Fibroblast of skin of left quadriceps (primary cell): ENCODE results near the gene BBS7.

ENCODE experiments used
- DNase-seq, 2 experiments: peaks; one replicate each; pipeline ENCODE4 v3.0.0-alpha.2; 2013; ENCODE audit warnings: low read depth in 2 of 2

The BBS7 gene, protein sequence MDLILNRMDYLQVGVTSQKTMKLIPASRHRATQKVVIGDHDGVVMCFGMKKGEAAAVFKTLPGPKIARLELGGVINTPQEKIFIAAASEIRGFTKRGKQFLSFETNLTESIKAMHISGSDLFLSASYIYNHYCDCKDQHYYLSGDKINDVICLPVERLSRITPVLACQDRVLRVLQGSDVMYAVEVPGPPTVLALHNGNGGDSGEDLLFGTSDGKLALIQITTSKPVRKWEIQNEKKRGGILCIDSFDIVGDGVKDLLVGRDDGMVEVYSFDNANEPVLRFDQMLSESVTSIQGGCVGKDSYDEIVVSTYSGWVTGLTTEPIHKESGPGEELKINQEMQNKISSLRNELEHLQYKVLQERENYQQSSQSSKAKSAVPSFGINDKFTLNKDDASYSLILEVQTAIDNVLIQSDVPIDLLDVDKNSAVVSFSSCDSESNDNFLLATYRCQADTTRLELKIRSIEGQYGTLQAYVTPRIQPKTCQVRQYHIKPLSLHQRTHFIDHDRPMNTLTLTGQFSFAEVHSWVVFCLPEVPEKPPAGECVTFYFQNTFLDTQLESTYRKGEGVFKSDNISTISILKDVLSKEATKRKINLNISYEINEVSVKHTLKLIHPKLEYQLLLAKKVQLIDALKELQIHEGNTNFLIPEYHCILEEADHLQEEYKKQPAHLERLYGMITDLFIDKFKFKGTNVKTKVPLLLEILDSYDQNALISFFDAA

DNA sequence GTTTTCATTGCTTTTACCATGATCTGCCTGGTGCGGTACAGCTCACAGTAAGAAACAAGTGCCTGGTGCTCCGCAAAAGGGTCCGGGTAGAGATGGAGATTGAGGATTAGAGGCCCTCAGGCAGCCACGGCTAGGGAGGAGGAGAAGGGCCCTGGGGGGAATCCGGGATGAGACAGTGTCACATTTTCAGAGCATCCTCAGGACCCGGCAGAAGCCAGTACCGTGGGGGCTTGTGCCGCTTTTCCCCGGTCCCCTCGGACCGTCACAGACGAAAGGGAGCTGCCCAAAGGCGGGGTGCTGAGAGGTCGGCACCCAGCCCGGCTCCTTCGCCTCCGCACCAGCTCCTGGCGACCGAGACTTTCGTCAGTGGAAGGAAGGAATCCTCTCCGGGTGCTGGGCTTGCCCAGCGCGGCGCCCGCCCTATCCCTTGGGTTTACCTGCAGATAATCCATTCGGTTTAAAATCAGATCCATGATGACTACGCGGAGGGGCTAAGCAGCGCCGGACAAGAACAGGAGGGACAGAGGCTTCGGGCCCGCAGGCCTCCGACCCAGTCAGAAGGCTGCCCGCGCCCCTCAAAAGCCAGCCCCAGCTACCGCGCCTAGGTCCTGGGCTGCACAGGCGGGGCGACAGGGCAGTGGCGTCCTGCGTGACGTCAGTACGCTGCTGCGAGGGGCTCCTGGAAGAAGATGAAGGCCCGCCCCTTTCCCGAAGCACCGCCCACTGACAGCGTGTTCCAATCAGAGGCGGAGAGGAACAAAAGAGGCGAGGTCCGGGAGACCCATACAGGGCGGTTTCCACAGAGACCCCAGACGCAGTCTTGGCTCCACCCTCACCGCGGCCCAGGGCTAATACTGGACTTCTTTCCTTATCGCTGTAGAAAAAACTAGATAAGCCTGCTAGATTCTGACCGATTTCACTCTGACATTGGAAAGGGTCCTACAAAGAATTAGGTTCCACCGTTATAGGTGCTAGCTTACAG, at the start of gene BBS7:
Gene BBS7 (minus strand): TSS at position 634 of the 982 bp plus-strand sequence. CDS start 161 bp downstream, at position 473.
- peak; percentile 92 to 93 for DNase-seq

DNA sequence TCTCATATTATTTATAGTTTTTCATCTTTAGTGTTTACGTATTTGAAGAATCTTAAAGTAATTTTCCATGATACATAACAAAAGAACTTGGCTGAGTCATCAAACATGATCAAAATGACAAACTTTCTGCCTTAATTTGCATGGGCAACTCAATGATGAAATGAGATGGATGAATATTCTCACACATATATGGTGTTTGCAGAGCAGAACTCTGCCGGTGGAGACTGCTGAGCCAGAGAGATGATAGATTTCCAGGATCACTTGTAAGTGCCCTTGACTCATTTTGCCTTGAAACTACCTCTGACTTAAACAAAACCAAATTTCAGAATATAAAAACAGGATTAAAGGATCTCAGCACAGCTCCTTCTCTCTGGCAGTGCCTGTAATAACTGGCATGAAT, 43.4 kb upstream of the BBS7 start:
- DNase-seq, result peak in 1 of 2 experiments; percentile 8

DNA sequence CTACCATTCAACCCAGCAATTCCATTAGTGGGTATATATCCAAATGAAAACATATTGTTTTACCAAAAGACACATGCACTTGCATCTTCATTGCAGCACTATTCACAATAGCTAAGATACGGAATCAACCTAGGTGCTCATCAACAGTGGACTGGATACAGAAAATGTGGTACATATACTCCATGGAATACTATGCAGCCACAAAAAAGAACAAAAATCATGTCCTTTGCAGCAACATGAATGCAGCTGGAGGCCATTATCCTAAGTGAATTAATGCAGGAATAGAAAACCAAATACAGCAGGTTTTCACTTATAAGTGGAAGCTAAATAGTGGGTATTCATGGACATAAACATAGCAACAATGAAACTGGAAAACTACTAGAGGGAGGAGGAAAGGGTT, 38.1 kb upstream of the BBS7 start:
- DNase-seq, result no peak

DNA sequence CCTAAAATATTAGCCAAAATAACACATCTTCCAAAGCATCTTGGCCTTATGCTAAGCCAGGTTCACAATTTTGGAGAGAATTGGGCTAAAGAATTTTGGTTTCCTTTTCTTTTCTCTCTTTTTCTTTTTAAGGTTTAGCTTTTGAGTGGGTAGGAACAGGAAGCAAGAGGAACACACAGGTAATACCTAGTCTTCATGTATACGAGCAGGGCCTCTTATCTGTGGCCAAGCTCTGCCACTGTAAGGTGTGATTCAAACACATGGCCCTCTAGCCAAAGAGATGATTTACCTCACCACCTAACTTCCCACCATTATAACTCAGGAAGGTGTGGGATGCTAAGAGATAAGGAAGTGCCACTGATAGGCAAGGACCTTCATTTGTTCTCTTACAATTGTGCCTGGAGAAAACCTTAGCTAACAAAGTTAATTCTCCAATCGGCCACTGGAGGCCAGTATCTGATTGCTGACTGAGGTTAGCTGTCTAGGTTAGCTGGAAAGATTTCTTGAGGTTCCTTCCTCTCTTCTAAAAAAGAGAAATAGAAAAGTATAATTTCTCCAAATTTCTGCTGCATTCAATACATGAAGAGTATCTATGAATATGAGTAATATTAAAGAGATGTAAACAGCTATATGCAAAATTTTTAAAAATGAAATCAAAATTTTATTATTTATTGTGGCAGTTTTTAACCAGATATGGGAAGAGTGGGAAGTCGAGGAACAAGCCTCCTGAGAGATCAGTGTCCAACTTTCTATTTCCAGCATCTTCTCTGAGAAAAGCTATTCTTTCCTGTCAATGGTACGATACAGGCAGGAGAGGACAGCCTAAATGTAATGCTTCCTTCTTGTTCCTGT, 30.1 kb upstream of the BBS7 start:
- DNase-seq, result peak in 1 of 2 experiments; percentile 37

DNA sequence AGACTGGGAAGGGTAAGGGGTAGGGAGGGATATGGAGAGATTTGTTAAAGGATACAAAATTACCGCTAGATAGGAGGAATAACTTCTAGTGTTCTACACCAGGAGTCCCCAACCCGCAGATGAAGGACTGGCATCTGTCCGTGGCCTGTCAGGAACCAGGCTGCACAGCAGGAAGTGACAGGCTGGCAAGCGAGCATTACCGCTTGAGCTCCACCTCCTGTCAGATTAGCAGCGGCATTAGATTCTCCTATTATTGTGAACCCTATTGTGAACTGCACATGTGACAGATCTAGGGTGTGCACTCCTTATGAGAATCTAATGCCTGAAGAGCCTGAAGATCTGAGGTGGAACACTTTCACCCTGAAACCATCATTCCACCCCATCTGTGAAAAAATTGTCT, 27.9 kb upstream of the BBS7 start:
- no peak for DNase-seq

DNA sequence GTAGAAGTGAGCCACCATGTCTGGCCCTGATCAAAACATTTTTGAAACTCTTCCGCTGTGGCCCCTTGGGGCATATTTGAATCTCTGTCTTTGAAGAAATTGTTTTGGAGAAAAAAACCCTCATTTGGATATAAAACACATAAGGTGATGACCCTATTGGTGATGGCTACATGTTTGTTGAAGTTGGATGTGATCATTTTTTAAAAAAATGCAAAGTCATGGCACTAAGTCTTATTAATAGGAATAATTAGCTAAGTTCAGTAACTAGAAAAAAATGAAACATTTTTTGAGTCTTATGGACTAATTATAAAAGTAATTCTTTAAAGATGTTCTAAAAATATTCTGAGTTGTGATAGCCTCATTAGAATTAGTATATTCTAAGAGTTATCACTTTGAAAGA, 17.9 kb upstream of the BBS7 start:
- DNase-seq, result no peak

DNA sequence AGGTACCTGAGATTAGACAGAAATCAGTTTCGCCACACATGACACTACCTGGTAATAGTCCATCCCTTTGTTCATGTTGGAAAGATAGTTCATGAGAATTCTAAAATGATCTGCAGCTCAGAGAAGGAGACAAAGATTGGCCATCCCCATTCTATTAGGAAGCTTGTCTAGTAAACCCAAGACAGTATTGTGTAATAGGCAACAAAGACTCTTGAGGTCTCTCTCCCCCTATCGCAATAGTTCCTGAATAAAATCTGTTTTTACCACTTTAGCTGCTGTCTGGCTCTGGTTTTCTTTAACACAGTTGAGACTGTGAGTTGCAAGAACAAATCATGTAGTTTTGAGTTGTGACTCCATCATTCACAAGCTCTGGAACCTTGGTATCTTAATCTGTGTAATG, 14.8 kb upstream of the BBS7 start:
- DNase-seq, result no peak

DNA sequence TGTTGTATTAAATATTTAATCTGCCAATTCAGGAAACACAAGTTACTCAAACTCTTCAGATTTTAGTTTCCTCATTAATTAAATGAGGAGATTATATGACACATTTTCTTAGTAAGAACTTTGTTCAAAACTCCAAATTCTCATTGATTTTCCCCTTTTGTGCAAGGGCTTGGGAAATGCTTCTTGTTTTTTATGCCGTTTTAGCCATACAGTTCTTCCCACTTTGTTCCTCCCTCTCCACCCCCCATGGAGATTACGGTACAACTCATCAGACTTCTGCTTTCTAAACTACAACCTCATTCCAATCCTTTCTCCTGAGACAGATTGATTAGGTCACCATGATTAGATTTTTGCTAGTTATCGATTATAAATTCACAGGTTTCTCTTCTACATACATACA, 10.9 kb upstream of the BBS7 start:
- DNase-seq, result no peak

DNA sequence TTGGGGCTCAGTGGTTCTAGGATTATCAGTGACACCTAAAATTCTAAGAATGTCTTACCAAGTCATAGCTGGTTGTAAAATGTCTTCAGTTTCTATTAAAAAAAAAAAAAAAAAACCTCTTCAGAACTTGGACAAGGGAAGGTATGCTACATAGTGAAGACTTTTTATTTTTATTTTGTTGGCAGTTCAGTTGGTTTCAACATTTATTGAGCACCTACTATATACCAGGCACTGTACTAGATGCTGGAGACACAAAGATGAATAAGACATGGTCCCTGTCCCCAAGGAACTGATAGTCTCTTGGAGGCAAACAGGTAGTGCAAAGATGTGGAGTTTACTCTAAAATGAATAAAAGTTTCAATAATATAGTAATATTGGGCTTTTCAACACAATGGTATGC, 8.9 kb upstream of the BBS7 start:
- DNase-seq, result no peak

DNA sequence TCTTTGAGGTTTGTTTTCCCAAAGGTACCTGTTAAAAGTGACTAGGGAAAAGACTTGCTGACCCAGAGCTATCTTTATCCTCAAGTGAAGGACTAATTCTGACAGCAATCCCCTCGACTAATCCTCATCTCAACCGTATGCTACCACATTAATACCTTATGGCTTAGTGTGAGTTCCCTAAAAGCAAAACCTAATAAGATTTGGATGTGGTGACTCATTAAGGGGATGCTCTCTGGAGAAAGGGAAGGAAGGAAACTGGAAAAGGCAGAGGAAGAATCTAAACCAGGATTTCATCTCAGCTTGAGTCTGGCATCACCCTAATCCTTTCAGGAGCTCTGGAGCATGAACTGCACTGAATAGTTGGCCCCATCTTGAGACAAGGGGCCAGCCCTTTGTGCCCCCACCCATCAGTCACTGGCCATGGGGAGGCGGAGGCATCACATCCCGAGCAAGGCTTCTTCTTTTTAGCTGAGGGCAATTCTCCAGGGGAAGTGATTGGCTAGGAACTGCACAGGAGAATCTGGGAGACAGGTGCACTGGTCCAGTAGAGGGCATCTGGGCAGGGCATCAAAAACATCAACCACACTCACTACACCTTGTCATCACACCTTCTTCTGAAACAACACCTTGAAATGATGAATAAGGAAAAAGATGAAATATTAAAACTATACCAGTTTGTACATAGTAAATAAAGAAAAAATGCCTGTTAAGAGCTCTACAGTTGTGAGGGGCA, 6.9 kb upstream of the BBS7 start:
- DNase-seq, result peak; percentile 20 to 28

DNA sequence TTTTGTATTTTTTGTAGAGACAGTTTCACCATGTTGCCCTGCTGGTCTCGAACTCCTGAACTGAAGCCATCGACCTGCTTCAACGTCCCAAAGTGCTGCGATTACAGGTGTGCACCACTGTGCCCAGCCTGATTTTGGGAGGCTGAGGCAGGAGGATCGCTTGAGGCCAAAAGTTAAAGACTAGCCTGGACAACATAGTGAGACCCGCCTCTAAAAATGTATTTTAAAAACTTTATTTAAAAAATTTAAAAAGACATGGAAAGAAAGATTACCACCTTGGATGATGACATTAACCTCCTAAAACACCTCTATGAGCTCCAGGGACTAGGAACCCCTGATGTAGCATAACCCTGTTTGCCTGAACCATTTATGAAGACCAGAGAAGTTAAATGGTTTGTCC, 5.8 kb upstream of the BBS7 start:
- DNase-seq, result no peak

DNA sequence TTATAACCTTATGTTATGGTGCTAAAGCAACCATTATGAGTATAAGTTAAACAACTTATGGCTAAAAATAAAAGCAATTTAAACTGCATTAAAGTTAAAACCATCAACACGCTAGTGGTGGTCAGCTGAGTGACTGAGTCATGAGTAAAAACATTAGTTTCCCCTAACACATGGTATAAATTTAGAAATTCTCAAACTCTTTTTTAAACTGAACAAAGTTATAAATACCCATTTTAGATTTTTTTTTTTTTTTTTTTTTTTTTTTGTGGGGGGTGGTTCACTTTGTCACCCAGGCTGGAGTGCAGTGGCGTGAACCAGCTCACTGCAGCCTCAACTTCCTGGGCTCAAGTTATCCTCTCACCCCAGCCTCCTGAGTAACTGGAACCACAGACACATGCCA, 5.4 kb upstream of the BBS7 start:
- peak in 1 of 2 experiments; percentile 3 for DNase-seq

DNA sequence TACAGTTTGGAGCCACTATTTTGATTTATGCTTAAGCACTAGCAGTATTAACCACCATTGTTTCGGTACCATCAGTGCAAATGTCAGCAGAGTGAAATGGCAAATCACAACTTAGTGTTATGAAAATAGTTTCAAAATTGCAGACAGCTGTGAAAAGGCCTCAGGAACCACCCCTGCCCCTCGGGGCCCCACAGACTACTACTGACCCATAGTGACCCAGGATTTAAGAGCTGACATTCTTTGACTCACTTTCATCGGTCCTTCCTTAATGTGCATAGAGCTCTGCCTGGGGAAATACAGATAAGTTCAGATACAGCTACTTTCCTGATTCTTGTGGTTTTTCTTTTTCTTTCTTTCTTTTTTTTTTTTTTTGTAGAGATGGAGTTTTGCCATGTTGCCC, 3.3 kb upstream of the BBS7 start:
- DNase-seq, result no peak

DNA sequence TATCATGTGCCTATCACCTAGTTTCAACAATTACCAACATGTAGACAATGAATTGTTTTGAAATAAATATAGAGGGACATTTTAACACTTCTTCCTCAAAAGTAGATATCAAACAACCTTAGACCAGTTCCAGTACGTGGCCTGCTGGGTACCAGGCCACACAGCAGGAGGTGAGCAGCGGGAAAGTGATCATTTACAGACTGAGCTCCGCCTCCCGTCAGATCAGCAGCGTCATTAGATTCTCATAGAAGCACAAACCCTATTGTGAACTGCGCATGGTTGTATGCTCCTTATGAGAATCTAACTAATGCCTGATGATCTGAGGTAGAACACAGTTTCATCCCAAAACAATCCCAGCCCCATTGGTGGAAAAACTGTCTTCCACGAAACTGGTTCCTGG, 6.5 kb downstream of the BBS7 start:
- DNase-seq, result no peak

DNA sequence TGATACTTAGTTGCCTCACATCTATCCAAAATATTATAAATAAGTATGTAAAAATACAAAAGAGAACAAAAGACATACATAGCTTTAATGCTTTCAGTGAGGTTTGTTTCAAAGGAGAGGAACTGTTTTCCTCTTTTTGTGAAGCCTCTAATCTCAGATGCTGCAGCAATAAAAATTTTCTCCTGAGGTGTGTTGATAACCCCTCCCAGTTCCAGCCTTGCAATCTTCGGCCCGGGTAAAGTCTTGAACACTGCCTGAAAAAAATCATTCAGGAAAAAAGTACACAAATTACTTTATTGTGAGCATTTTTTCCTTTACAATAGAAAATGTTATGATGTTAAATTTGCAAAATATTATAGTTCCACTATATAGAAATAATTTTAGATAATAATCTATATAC, 8.8 kb downstream of the BBS7 start:
- no peak for DNase-seq

DNA sequence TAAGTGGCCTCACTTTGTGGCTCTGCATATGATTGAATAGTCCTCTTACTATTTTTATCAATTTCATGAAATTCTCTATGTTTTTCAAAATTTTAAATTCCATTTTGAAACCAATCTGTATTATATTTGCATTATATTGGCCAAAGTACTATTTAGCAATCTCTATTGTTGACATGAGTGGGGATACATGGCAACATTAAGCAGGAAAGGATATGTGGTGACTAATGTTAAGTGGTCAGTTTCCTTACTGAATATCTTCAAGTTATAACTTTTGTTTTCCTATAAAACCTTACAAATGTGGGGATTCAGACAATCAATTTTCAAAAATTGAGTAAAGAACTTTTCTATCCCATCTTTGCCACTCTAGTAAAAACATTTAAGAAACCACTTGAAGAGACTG, 10.2 kb downstream of the BBS7 start:
- DNase-seq, result no peak

DNA sequence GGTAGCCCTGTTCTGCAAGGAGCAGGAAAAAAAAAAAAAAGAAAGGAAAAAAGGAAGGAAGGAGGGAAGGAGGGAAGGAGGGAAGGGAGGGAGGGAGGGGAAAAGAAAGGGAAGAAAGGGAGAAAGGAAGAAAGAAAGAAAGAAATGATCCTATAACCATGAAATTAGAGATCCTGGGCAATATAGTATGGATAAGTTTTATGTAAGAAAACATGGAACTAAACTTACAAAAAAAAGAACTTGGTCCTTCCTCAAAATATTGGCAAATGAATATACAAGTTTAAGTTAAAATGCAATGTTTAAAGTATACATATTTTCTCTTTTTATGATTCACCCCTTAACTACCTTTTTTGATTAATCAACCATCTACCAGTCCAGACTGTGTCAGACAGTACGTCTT, 18.9 kb downstream of the BBS7 start:
- DNase-seq, result no peak

DNA sequence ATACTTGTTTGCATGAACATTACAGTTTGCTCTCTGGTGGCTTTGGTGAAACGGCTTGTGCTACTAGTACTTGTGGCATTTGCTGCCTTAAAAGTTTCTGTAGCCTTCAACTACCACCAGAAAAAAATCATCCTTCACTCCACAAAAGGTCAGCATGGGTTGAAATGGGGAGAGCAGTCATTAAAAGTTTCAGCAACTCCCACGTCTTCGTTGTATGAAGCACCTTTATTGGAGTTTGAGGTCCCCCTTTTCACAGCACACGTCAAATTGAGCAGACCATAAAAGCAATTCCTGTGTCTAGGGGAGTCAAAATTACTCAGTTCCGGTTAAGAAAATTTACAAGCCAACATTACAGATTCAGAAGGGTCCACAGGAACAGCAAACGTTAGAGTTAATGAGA, 23.6 kb downstream of the BBS7 start:
- no peak for DNase-seq

DNA sequence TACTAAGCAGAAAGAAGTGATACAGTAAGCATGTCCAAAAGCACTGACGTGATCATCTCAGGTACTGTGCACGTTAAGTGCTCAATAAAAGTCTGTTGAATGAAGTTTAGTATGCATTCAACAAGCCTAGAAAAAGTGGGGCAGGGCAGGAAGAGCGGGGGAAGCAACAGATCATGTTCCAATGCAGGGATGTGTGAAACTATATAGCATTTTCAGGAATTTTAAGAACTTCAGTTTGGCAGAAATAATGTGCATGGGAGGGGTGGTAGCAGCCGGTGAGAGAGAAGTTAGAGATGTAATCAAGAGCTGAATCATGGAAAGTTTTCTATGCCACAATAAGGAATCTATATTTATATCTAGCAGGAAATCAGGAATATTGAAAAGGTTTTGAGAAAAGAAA, 27.4 kb downstream of the BBS7 start:
- DNase-seq, result no peak

DNA sequence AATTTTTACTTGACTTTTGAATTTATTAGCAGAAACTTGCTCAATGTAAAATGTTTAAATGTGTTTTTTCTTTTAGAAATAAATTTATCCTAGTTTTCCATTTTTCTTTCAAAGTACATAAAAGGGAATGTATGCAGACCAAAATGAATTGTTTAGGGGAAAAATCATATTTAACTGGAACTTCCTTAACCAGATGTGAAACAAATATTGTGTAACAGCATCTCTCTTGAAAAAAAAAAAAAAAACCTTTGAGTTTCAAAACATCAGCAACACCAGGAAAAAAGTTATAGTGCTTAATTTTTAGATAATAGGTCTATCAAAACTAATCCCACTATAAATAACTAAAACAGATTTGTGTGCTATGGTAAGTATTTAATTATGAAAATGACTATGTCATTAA, 32.1 kb downstream of the BBS7 start:
- DNase-seq, result no peak

DNA sequence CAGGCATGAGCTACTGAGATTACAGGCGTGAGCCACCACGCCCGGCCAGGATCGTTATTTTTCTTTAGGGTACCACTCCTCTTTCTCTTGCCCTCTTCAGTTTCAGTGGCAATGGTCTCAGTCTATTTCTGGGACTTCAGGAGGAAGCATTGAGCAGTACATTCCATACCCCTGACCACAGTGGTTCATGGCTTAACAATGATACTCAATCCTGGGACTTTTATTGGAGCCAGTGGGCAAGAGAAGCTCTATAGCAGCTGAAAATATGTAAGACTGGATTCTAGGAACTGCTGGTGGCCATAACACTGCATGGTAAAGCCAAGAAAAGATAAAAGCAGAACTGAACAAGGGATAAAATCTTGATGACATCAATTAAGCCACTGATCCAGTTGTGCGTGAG, 40.8 kb downstream of the BBS7 start:
- no peak for DNase-seq
